IPS-18c (cell line): ENCODE results near the gene KRT76.

Experiments used
- H3K4me3 ChIP-seq: 2 replicates; pipeline ENCODE4 v1.7.0; 2013; ENCODE audit warnings: low read depth, mild to moderate bottlenecking, low read length, moderate library complexity; ENCODE audit not compliant: insufficient read depth
- H3K9me3 ChIP-seq: one replicate; pipeline ENCODE4 v1.6.1; 2013; ENCODE audit warnings: mild to moderate bottlenecking, low read length, moderate library complexity; ENCODE audit not compliant: control insufficient read depth, insufficient read depth

Gene KRT76

DNA sequence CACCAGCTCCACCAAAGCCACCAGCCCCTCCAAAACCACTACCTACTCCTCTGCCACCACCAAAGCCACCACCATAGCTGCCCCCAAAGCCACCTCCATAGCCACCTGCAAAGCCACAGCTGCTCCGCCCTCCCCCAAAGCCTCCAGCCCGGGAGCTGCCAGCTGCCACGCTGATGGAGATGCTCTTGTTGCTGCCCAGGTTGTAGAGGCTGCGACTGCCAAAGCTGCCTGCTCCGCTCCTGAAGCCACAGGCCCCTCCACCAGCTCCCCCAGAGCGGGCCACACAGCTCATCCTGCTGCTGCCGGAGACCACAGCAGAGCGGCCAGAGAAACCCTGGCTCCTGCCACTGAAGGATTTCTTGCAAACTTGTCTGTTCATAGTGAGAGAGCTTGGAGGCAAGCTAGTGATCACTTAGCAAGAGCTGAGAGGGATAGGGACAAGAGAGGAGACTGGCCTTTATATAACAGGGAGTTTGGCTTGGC lies at the start of gene KRT76:
Gene KRT76 (minus strand): TSS at position 433 of the 483 bp plus-strand sequence. CDS start 54 bp downstream, at position 379.
- Histone ChIP-seq H3K4me3 (no peak within 1 kb of the TSS), H3K9me3 (no peaks in the 10 kb centered on the region)

- H3K9me3 ChIP-seq, result no peaks in the 10 kb centered on the region
Observed at GRCh38 chr12:52825961-52826360, 48.8 kb upstream of the KRT76 start.

DNA sequence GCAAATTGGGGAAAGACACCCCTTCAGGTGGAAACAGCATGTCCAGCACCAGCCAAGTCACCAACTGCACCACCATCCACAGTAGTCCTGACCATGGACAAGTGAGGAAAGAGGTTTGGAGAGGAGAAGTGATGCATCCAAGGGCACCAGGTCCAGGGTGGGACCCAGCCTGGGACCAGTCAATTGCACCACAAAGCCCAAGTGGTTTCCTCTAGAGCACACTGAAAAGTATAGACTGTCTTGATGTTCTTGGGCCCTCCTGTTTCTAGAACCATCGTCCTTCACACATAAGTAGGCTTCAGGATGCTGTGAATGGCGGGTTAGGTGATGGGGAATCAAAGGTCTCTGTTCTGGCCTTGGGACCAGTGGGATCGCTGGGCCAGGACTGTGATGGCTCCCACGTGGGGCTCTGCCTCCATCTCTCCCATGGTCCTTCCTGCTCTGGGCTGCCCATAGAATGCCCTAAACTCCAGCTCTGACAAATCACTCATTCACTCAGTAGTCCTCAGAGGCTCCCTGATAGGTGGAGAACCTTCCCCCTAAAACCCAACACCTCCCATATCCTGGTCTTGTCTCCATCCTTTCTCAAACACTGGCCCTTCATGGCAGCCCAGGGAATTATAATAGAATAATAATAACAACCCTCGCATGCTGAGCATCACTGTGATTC lies 47.7 kb upstream of the KRT76 start:
- Histone ChIP-seq H3K4me3 (no peak overlapping the region), H3K9me3 (no peaks in the 10 kb centered on the region)

More at GRCh38 chr12:52825961-52826360, 48.8 kb upstream of the KRT76 start:
- no peak overlapping the region for H3K4me3 ChIP-seq

GRCh38 chr12:52823761-52824450 lies 46.8 kb upstream of the KRT76 start:
- no peaks in the 10 kb centered on the region for H3K9me3 ChIP-seq
- no peak overlapping the region for H3K4me3 ChIP-seq

DNA sequence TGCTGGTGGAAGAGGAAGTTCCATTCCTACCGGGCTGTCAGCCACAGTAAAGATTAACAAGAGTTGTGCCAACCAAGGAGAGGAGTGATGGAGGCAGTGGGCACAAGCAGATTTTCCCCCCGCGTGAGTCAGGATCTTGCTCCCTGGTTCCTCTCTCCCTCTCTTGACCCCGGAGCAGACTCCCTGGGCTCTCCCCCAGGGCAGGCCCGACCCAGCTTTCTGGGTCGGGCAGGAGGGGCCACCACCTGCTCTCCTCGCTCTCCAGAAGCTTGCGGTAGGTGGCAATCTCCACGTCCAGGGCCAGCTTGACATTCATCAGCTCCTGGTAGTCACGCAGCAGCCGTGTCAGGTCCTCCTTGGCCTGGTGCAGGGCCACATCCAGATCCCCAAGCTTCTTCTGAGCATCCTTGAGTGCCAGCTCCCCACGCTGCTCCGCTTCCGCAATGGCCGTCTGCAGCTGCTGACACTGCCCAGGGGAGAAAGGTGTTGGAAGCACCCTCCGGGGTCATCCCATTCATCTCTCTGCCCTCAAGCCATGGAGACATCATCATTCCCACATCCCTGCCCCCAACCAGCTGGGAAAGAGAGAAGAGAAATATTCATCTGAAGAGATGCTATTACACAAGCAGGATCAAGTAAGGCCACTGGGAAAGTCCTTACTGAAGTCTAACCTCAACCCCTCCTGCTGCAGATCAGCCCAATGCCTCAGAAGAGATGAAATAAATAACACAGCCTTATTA lies 45.8 kb upstream of the KRT76 start:
- Histone ChIP-seq H3K4me3 (no peak overlapping the region), H3K9me3 (no peaks in the 10 kb centered on the region)

- Histone ChIP-seq H3K4me3 (no peak overlapping the region), H3K9me3 (no peaks in the 10 kb centered on the region)
Observed at GRCh38 chr12:52821826-52822660, 44.9 kb upstream of the KRT76 start.

DNA sequence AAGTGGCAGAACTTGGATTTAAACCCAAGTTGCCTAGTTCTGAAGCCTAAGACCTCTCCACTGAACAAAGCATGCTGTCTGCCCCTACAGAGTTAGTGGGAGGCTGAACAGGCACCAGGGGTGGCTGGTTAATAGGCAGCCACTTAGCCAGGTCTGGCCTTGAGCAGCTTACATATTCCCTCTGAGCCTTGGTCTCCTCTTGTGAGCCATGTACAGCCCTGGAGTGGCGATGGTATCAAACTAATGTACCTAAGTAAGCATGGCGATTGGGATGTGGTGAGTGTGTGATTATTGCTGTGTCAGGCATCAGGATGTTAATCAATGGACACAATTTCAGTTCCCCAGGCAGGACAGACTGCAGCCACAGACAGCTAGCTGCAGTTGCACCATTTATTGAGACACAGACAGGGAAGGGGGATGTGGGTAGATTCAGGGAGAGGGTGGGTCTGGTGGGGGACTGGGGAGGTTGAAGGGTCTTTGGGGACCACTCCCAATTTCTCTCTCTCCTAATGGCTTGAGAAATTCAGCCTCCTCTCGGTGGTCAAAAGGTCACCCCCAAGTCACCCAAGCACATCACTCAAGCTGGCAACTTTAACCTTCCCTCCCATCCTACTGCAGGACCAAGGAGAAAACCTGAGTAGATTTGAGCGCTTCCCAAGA lies 44.1 kb upstream of the KRT76 start:
- H3K9me3 ChIP-seq, result no peaks in the 10 kb centered on the region
- no peak overlapping the region for H3K4me3 ChIP-seq

GRCh38 chr12:52820521-52820920 lies 43.4 kb upstream of the KRT76 start:
- Histone ChIP-seq H3K4me3 (no peak overlapping the region), H3K9me3 (no peaks in the 10 kb centered on the region)

GRCh38 chr12:52819731-52820510 lies 42.8 kb upstream of the KRT76 start:
- Histone ChIP-seq H3K4me3 (no peak overlapping the region), H3K9me3 (no peaks in the 10 kb centered on the region)

GRCh38 chr12:52818887-52819420 lies 41.8 kb upstream of the KRT76 start:
- Histone ChIP-seq H3K4me3 (no peak overlapping the region), H3K9me3 (no peaks in the 10 kb centered on the region)

DNA sequence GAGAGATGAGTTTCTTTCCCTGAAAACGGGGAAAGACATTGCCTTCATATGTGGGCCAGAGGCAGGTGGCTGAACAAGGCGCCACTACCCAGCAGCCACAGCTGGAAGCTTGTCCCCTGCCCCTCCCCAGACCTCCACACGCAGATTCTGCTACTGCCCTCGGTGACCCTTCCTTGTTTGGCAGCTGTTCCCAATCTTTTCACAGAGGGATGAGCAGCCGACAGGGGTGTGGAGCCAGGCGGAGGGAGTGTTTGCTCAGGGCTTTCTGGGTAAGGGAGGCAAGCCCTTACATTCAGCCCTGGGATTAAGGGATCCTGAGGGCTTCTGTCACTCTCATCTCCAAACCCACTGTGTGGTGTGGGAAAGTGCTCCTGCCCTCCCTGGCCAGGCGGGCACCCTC lies 41.2 kb upstream of the KRT76 start:
- Histone ChIP-seq H3K9me3 (no peaks in the 10 kb centered on the region), H3K4me3 (no peak overlapping the region)

DNA sequence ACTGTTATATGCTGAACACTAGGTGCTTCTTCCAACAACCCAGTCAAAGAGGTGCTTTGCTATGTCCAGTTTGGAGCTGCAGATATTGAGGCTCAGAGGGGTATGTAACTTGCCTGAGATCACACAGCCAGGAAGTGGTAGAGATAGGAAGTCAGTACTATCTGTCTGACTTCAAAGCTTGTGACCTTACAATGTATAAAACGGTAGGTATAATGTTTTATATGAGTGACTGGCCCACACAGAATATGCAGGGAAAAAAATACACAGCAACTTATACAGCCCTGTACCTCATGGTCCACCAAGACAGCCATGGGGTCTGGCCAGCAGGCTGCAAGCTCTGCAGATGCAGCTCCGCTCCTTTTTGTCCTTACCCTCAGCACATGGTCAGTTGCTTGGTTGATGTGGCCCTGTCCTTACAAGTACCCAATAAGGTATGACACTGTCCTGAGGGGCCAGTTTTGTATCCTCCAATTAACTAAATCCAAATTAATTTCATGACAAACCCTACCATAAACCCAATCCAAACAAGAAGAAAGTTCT lies 40.6 kb upstream of the KRT76 start:
- Histone ChIP-seq H3K4me3 (no peak overlapping the region), H3K9me3 (no peaks in the 10 kb centered on the region)

GRCh38 chr12:52817003-52817698 lies 40.0 kb upstream of the KRT76 start:
- no peak overlapping the region for H3K4me3 ChIP-seq

GRCh38 chr12:52815676-52816588 lies 38.8 kb upstream of the KRT76 start:
- H3K4me3 ChIP-seq, result no peak overlapping the region
- no peaks in the 10 kb centered on the region for H3K9me3 ChIP-seq

More at GRCh38 chr12:52817003-52817698, 40.0 kb upstream of the KRT76 start:
- H3K9me3 ChIP-seq, result no peaks in the 10 kb centered on the region
